Vagina (tissue), 2 donors: ENCODE measurements around the gene DYSF.

Experiments
- POLR2A ChIP-seq, 2 donors: fragments of 450-650 bp; IDR thresholded peaks; one replicate each; pipeline ENCODE4 v1.6.1; 2017; ENCODE audit warnings: antibody characterized with exemption in 2 of 2, mild to moderate bottlenecking in 2 of 2, moderate library complexity in 2 of 2
- POLR2AphosphoS5 ChIP-seq, 2 donors: sonication (generic); formaldehyde crosslinking; IDR thresholded peaks; one replicate each; pipeline ENCODE4 v1.9.0; 2017; ENCODE audit warnings: antibody characterized with exemption in 2 of 2, mild to moderate bottlenecking in 2 of 2, low read depth in 1 of 2; ENCODE audit not compliant: insufficient read depth in 1 of 2
- TF ChIP-seq, protein P1 (sequence below), 3 experiments: fragments of 450-650 bp in 2 of 3; fragments of 200-600 bp in 1 of 3; sonication (generic) in 1 of 3; IDR thresholded peaks; one replicate each; pipeline ENCODE4 v1.5.1; 2017 to 2019; ENCODE audit warnings: antibody characterized with exemption in 3 of 3, mild to moderate bottlenecking in 2 of 3, moderate library complexity in 2 of 3

DNA sequence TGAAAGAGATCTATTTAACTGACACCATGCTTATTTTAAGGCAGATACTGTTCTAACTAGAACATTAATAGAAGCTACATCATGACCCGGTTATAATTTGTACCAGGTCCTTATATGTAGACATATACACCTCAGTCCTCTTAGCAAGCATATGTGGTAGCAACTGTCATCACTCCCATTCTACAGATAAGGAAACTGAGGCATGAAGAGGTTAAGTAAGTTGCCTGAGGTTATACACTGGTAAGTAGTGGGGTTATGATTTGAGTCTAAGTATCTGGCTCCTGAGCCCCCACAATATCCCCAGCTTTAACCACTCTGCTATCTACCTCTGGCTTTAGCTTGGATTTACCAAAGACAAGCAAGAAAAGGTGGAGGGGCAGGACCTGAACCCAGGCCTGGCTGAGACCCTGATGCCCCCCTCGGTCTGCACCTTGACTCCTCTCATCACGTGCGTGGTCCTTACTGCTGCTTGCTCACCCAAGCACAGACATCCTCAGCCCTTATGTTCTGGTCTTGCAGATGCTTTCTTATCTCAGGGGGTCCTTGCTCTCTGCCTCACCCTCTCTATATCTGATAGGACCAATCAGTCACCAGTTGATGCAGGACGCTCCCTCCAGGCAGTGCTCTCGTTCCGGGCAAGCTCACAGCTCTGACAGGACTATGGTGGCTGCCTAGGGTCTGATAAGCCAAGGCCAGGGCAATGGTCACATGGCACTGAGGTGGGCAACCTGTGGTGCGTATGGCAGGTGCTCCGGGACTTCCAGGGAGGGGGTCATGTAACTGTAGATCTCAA, 4.0 kb downstream of the DYSF start:
- no peak for TF ChIP-seq POLR2AphosphoS5 (IDR thresholded peaks at IDR 0.05; ENCODE audit: insufficient read depth in 1 of 2, low read depth in 1 of 2)
- TF ChIP-seq, protein P1, sequence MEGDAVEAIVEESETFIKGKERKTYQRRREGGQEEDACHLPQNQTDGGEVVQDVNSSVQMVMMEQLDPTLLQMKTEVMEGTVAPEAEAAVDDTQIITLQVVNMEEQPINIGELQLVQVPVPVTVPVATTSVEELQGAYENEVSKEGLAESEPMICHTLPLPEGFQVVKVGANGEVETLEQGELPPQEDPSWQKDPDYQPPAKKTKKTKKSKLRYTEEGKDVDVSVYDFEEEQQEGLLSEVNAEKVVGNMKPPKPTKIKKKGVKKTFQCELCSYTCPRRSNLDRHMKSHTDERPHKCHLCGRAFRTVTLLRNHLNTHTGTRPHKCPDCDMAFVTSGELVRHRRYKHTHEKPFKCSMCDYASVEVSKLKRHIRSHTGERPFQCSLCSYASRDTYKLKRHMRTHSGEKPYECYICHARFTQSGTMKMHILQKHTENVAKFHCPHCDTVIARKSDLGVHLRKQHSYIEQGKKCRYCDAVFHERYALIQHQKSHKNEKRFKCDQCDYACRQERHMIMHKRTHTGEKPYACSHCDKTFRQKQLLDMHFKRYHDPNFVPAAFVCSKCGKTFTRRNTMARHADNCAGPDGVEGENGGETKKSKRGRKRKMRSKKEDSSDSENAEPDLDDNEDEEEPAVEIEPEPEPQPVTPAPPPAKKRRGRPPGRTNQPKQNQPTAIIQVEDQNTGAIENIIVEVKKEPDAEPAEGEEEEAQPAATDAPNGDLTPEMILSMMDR (IDR thresholded peaks at IDR 0.05), result no peak
- no peak for TF ChIP-seq POLR2A (IDR thresholded peaks at IDR 0.05)
